Left lung (tissue), 10 donors: ENCODE measurements around the gene CLK4. TPM values are rescaled to one million over a fixed set of nuclear protein-coding genes. Genes with fewer than 3 reads are reported as not detected.

ENCODE experiments used
- ATAC-seq: fragments of 200-7000 bp; cut with Tn5 transposase; one replicate; pipeline ENCODE4 v1.9.1; 2020; ENCODE audit warnings: moderate library complexity
- DNase-seq, 4 donors: peaks; one replicate each; pipeline ENCODE4 v3.0.0-alpha.2; 2013 to 2020
- H3K27ac ChIP-seq, 2 donors: fragments of 200-600 bp; sonication (generic) in 1 of 2; one replicate each; pipeline versions ENCODE4 v1.5.0 to v1.8.0; 2020 to 2021
- H3K27me3 ChIP-seq, 2 donors: fragments of 200-600 bp; sonication (generic) in 1 of 2; one replicate each; pipeline versions ENCODE4 v1.5.0 to v1.8.0; 2020 to 2021
- H3K36me3 ChIP-seq, 2 donors: fragments of 200-600 bp; sonication (generic) in 1 of 2; one replicate each; pipeline versions ENCODE4 v1.5.0 to v1.8.0; 2020 to 2021
- H3K4me1 ChIP-seq, 2 donors: fragments of 200-600 bp; one replicate each; pipeline ENCODE4 v1.8.0; 2021
- H3K4me3 ChIP-seq, 2 donors: fragments of 200-600 bp; sonication (generic) in 1 of 2; one replicate each; pipeline versions ENCODE4 v1.5.0 to v1.8.0; 2020 to 2021; ENCODE audit warnings: mild to moderate bottlenecking in 1 of 2
- H3K9me3 ChIP-seq, 2 donors: fragments of 200-600 bp; sonication (generic) in 1 of 2; one replicate each; pipeline versions ENCODE4 v1.5.0 to v1.8.0; 2020 to 2021
- intact Hi-C, 2 donors: fragments of 100-400 bp; cut with DNase I; formaldehyde crosslinking; loops; one replicate each; pipeline versions ENCODE4 v1.11.2 to v1.14.2; 2022
- polyA plus RNA-seq, 6 donors: library from polyadenylated mRNA; unstranded; fragments of 120-200 nt; gene quantifications; one replicate each; pipeline ENCODE4 v1.2.1, GENCODE V29; 2013; ENCODE audit not compliant: insufficient read length in 6 of 6
- total RNA-seq, 2 donors: library from RNA; stranded (reverse); fragmentation: NEBNext Ultra II Directional; extraction: Animal tissue kit (Norgen Biotek cat#: 25700); gene quantifications; one replicate each; pipeline ENCODE4 v1.2.1, GENCODE V29; 2021
- TF ChIP-seq, protein P1 (sequence below), 2 donors: fragments of 200-600 bp; sonication (generic) in 1 of 2; IDR thresholded peaks; one replicate each; pipeline versions ENCODE4 v1.5.0 to v1.8.0; 2021; ENCODE audit warnings: antibody characterized with exemption in 2 of 2
- donor health status: DM: no; HTN: yes; CAD: no.
- donor health status: DM: no; HTN: no; CAD: no.

Gene CLK4
- total and polyA plus RNA-seq, 8 donors: 21.0 to 95.2 (median 75.3) TPM

DNA sequence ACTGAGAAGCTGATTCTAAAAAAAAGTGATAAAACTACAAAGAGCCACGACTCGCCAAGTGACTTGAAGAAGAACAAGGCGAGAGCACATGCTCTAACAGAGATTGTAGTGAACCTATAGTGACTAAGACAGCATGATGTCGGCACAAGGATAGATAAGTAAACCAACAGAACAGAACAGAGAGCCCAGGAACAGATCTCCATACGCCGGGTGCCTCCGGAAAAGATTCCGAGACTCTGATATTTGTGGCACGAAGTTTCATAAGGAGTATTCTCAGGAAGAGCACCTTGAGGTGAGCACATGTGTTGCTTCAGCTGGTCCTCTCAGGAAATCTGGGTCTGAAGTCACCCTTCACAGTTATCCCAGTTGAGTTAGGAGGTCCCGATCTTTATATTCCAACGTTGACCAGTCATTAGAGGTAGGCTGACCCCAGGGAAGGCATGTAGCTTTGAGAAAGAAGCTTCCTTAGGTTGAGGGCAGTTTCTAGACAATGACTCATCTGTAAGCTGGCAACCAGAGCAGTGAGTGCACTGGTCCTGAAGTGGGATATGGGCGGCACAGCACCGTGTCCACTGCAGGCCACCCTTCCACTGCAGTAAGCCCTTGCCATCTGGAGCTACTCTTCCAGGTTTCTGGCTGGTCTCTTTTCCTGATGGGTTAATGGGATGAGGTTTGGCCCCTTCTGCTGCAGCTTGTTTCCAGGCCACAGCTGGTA, 13.6 kb upstream of the CLK4 start:
- Histone ChIP-seq H3K36me3 (no peaks in the 10 kb centered on the region), H3K27ac (no peak overlapping the region), H3K9me3 (peaks cover 0 to 5% of the 10 kb centered on the region in 2 donors), H3K4me3 (no peak overlapping the region), H3K27me3 (no peaks in the 10 kb centered on the region), H3K4me1 (no peaks in the 10 kb centered on the region)
- DNase-seq: no peak
- no peak for ATAC-seq
- TF ChIP-seq, protein P1, sequence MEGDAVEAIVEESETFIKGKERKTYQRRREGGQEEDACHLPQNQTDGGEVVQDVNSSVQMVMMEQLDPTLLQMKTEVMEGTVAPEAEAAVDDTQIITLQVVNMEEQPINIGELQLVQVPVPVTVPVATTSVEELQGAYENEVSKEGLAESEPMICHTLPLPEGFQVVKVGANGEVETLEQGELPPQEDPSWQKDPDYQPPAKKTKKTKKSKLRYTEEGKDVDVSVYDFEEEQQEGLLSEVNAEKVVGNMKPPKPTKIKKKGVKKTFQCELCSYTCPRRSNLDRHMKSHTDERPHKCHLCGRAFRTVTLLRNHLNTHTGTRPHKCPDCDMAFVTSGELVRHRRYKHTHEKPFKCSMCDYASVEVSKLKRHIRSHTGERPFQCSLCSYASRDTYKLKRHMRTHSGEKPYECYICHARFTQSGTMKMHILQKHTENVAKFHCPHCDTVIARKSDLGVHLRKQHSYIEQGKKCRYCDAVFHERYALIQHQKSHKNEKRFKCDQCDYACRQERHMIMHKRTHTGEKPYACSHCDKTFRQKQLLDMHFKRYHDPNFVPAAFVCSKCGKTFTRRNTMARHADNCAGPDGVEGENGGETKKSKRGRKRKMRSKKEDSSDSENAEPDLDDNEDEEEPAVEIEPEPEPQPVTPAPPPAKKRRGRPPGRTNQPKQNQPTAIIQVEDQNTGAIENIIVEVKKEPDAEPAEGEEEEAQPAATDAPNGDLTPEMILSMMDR (IDR thresholded peaks at IDR 0.05): no peak
- intact Hi-C loops: no loop called here

DNA sequence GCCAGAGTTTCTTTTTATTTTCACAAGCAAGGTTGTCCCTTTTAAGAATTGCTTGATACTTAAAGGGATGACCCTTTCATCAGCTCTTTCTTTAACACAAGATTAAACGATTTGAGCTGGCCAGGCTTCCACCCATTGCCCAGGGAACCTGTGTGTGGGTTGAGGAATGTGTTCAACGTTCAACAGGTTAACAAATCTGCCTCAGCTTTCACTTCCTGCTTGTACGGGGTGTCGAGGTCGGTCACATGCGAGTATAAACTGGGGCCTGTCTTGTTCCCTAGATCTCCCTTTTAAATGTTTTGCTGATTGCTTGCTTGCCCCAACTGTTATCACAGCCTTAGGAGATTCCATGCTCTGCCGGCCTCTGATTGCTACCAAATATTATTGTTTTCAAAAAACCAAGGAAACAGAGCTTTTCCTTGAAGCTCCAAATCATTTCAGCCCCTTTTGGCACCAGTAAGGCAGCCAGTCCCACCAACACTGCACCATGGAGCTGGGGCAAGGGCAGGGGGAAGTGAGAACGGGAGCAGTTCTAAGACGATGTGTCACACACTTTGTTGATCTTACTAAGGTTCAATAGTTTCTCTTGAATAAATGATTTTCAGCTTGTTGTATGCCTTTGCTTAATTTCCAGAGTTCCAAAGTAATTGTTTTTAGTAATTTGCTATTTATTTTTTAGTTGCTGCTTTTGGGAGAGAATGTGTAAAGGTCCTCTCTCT, 10.7 kb upstream of the CLK4 start:
- DNase-seq (no peak), ATAC-seq (no peak)
- TF ChIP-seq, protein P1 (IDR thresholded peaks at IDR 0.05): no peak
- Histone ChIP-seq H3K27me3 (no peaks in the 10 kb centered on the region), H3K27ac (no peak overlapping the region), H3K9me3 (peaks cover 0 to 2% of the 10 kb centered on the region in 2 donors), H3K36me3 (no peaks in the 10 kb centered on the region), H3K4me1 (no peaks in the 10 kb centered on the region), H3K4me3 (no peak overlapping the region)
- intact Hi-C loops: no loop called here

DNA sequence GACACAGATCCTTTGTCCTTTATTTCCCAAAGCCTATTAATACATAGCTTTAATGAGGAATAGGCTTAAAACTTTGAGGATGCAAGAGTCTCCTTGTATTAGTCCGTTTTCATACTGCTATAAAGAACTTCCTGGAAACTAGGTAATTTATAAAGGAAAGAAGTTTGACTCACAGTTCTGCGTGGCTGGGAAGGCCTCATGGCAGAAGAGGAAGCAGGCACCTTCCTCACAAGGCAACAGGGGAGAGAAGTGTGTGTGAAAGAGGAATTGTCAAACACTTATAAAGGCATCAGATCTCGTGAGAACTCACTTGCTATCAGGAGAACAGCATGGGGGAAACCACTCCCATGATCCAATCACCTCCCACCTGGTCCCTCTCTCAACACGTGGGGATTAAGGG, 5.4 kb upstream of the CLK4 start:
- Histone ChIP-seq H3K27ac (no peak overlapping the region), H3K4me3 (no peak overlapping the region), H3K27me3 (no peaks in the 10 kb centered on the region), H3K36me3 (no peaks in the 10 kb centered on the region), H3K4me1 (no peaks in the 10 kb centered on the region), H3K9me3 (no peaks in the 10 kb centered on the region)
- ATAC-seq: no peak
- intact Hi-C loops: no loop called here
- TF ChIP-seq, protein P1 (IDR thresholded peaks at IDR 0.05): no peak
- DNase-seq: no peak

DNA sequence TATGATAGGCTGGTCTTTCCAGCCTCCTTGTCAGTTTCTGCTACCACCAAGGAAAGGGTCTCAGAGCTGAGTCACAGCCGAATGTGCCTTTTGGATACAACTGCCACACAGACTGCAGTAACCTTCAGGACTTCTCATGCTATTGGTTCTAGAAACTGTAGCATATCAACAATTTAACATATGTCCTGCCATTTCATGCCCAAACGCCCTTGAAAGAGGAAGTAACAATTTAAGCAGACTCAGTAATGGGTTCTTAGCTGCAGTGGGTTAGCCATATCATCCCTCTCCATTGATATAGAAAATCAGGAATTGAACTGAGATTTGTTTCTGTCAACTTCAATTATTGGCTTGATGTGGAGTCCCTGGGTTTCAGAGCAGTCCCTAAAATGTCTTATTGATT, 4.1 kb upstream of the CLK4 start:
- intact Hi-C loops: no loop called here
- H3K36me3 ChIP-seq: no peaks in the 10 kb centered on the region
- no peaks in the 10 kb centered on the region for H3K27me3 ChIP-seq
- ATAC-seq (no peak), DNase-seq (no peak)
- no peaks in the 10 kb centered on the region for H3K4me1 ChIP-seq
- TF ChIP-seq, protein P1 (IDR thresholded peaks at IDR 0.05): no peak
- H3K27ac ChIP-seq: no peak overlapping the region
- no peaks in the 10 kb centered on the region for H3K9me3 ChIP-seq
- no peak overlapping the region for H3K4me3 ChIP-seq

DNA sequence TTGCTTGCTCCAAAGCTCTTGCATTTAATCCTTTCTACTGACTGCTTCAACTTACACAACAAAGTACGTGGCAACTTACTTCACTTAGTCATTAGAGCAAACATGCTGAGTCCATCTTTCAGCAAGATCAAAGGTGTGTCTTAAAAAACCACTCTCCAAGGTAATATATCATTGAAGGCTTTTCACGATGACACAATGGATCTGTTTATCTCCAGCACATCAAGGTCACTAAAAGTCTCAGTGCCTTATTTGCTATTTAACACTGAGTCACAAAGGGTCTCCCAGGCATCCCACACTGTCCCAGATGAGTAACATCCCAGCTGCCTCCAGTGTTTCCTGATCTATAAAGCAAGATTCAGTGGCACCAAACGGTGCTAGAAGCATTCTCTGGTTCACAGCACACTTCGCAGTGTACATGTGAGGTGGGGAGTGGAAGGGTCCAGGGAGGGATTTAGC, 3.7 kb upstream of the CLK4 start:
- H3K27me3 ChIP-seq: no peaks in the 10 kb centered on the region
- no peaks in the 10 kb centered on the region for H3K9me3 ChIP-seq
- no peaks in the 10 kb centered on the region for H3K36me3 ChIP-seq
- DNase-seq: no peak
- ATAC-seq: no peak
- no peak overlapping the region for H3K27ac ChIP-seq
- intact Hi-C loops: no loop called here
- peaks cover 0 to 1% of the 10 kb centered on the region in 2 donors for H3K4me1 ChIP-seq
- TF ChIP-seq, protein P1 (IDR thresholded peaks at IDR 0.05): no peak
- no peak overlapping the region for H3K4me3 ChIP-seq
